GM12872 (cell line): ENCODE measurements around the gene RPTOR.
A peak's percentile ranks its signal among the peaks of the same experiment; 100 is the strongest.

ENCODE experiments used
- CTCF ChIP-seq: IDR thresholded peaks from 3 replicates; pipeline ENCODE4 v1.5.1; 2011; ENCODE audit warnings: low read depth, mild to moderate bottlenecking, low read length, moderate library complexity; ENCODE audit not compliant: insufficient read depth

RPTOR gene

GRCh38 chr17:80960037-80960796 is 415.6 kb downstream of the RPTOR start:
- TF ChIP-seq CTCF: no peak

DNA sequence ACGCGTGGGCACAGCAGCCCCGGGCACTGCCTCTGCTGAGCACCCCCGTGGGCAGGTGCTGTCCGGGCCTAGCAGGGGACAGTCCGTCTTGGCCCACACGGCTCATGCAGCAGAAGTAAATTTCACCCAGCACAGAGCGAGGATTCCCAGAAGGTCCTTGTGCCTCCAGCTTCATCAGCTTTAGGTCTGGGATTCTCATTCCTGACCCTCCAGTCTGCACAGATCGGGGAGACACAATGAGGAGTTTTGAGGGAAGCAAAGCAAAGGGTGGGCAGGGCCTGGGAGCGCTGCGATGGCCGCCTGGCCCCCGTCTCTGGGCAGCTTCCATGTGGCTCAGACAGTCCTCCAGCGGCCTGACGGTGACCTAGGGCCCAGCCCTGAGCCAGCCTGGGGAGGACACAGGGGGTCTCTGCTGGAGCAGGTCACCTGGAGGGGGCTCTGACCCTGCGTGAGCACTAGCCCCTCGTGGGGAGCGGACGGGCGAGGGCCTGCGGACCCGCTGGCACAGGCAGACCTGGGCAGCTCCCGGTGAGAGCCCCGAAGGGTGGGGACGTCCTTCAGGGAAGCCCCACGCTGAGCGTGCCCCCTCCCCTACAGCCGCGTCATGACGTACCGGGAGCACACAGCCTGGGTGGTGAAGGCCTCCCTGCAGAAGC is 416.3 kb downstream of the RPTOR start:
- no peak for TF ChIP-seq CTCF

DNA sequence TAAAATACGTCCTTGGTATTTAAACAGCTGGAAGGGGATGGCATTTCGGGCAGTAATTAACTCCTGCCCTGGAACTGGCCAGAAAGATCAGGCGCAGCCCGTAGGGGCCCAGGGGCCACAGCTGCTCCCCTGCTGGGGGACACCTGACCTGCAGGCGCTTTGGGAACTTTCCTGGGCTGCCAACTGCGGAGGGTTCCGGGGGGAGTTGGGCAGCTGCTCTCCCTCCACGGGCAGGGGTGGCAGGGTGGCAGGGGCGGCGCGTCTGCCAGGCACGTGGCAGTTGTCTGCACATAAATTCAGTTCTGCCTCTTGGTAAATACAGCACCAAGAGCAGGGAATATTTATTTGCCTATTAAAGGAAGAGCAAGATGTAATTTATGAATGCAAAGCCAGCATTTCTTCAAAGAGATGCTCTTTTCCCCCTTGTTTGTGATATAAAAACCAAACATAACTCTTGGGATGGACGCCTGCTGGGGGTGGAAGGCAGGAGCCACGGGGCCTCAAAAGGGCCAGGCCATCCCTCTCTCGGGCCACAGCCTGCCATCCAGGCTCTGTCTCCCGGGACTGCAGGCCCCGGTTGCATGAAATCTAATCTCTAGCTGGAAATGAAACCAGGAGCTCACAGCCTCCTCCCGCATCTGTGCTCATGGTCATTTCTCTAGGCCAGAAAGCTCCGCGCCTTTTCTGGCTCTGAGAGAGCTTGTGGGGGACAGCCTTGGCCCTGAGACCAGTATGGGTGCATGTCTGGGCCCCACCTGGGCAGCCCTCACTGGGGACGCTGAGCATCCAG is 417.1 kb downstream of the RPTOR start:
- 0 out of 3 replicates have a peak, but pooled peaks have one; percentile 14 for TF ChIP-seq CTCF

- no peak for TF ChIP-seq CTCF
Measured at GRCh38 chr17:80962356-80963329, 418.0 kb downstream of the RPTOR start.

- TF ChIP-seq CTCF: no peak
Measured at GRCh38 chr17:80963812-80964543, 419.3 kb downstream of the RPTOR start.

GRCh38 chr17:80964544-80964856 is 419.9 kb downstream of the RPTOR start:
- no peak for TF ChIP-seq CTCF
